GF-D8 (cell line): Measurements from ENCODE around the gene COX20.

Source experiments
- DNase-seq: peaks from one replicate; lab custom pipeline; 2025; lab: John Stamatoyannopoulos, UW

The COX20 gene

DNA sequence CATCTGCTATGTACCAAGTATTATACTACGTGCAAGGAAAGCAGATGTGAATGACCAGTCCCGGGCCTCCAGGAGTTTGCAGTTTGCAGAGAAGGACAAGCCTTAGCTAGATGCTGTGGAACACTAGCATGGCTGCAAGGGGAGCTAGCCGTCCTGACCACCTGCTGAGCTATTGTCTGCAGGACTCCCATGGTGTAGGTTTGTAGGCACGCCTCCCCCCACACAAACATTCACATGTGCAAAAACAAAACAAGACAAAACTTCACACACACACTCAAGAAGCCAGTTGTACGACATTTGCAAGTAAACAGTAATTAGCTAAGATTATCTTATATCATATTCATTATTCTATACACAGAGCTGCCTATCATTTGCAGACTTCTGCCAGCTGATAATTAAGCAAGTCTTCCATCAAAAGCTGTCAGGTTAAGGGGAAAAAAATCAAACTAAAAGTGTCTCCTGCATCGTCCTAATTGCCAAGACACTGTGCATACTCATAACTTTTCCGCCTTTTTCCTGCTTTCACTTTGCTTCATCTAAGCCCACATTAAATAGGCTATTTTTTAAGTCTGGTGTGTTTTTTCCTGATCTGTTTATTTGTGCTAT lies 39.6 kb downstream of the COX20 start:
- no peak for DNase-seq

- DNase-seq, result no peak
Measured at GRCh38 chr1:244876228-244876910, 40.9 kb downstream of the COX20 start.

GRCh38 chr1:244878681-244879080 lies 43.2 kb downstream of the COX20 start:
- DNase-seq, result no peak

GRCh38 chr1:244881552-244882280 lies 46.3 kb downstream of the COX20 start:
- DNase-seq, result no peak

- no peak for DNase-seq
Measured at GRCh38 chr1:244887281-244887680, 51.8 kb downstream of the COX20 start.

DNA sequence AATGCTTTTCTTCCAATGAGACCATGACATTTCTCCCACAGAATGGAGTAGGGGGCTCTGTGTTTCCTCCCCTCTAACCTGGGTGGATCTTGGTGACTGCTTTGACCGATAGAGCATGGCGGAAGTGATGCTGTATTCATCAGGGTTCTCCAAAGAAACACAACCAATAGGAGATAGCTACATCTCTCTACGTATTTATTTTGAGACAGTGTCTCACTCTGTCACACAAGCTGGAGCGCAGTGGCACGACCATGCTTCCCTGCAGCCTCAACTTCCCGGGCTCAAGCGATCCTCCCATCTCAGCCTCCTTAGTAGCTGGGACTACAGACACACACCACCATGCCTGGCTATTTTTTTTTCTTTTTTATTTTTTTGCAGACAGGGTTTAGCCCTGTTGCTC lies 58.4 kb downstream of the COX20 start:
- DNase-seq, result no peak
